Measurements from ENCODE around the gene GSC2. TPM values are rescaled to one million over a fixed set of nuclear protein-coding genes. Genes with fewer than 3 reads are reported as not detected.
A peak's percentile ranks its signal among the peaks of the same experiment; 100 is the strongest.

Gene GSC2
- total RNA-seq, 4 donors from 2014 or later = not detected

DNA sequence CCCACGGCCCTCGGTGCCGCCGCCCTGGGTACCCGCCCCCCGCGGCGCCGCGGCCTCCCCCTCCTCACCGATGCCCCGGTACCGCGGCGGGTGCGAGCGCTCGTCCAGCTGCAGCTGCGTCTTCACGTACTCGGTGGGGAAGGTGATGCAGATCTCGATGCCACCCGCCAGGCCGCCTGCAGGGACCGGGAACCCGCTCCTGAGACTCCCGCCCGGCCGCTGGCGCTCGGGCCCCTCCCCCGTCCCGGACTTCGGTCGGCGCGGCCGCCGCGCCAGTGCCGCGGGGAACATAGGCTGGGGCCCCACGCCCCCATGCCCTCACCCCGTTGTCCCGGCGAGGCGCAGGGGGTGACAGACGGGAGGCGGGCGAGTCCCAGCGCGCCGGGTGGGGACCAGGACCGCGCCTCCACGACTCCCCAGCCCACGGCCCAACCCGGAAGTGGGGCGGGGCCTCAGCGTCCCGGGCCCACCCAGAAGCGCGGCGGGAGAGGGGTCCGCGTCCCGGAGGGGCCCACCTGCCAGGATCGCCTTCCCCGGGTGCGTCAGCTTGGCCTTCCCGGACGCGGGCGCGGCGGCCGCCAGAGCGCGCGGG is 28.1 kb upstream of the GSC2 start:
- TF ChIP-seq POLR2A (IDR thresholded peaks at IDR 0.05) = no peak
- no peak for TF ChIP-seq CTCF (IDR thresholded peaks at IDR 0.05 in 4 of 5, conservative IDR thresholded peaks at IDR 0.05 in 1 of 5)
- Histone ChIP-seq H3K27me3 (no peaks in the 10 kb centered on the region), H3K9me3 (no peaks in the 10 kb centered on the region), H3K4me1 (peaks cover 24 to 35% of the 10 kb centered on the region in 2 donors), H3K36me3 (peaks cover 0 to 34% of the 10 kb centered on the region in 2 donors), H3K4me3 (peak overlapping the region; percentile 58 to 76 (median 70)), H3K27ac (peak overlapping the region; percentile 76 to 97 (median 93))
- intact Hi-C loops (cut with DNase I; ENCODE audit: low total_unique reads) = loop anchor here (2.0 to 5.0 kb wide), 3 partner anchors 113 to 301 kb away; partner anchors contain the start of genes CDC45, CLTCL1, HIRA and MRPL40
- ATAC-seq (peak; percentile 4), DNase-seq (no peak)
- in situ Hi-C loops (cut with MboI; ENCODE audit: low sequenced_read_pairs in 4 of 4) = loop anchor here in 1 of 4 donors (25.0 kb wide), 1 partner anchor 284 kb away; no protein-coding TSS in a partner anchor

DNA sequence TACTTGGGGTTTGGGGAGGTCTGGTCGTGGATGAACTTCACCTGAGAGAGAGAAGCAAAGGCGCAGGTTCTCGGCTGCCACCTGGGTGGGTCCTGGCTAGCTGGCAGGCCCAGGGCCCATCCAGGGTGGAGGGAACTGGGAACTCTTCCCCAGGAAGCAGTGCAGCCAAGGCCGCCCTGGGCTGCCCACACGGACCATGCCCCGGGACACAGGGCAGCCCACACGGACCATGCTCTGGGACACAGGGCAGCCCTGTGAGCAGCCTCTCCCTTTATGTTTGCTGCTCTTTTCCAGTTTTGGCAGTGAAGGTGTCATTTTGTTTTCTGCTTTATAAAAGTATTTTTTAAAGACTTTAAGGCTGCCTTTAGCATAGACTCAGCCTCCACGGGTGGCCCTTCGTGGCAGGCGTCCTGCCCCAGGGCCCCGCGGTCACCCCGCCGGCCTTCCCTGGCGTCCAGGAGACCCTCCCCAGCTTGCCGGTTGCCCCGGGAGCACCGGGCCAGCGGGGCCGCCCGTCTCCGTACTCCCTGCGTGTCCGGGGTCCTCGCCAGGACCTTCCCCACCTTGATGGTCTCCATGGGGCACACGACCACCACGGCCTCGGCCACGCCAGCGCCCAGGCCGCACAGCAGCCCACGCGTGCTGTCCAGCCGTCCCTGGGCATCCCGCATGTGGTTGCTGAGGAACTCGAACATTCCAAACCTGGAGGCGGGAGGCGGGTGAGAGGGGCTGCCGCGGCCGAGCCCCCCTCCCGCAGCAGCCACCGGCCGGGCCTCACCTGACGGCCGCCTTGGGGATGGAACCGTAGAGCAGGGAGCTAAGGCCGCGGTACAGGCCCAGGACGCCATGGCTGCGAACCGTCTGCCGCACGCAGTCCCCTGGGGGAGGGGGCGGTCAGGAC is 27.3 kb upstream of the GSC2 start:
- intact Hi-C loops (cut with DNase I; ENCODE audit: low total_unique reads) (loop anchor here (2.0 to 5.0 kb wide), 3 partner anchors 113 to 301 kb away; partner anchors contain the start of genes CDC45, CLTCL1, HIRA and MRPL40), in situ Hi-C loops (cut with MboI; ENCODE audit: low sequenced_read_pairs in 4 of 4) (loop anchor here in 1 of 4 donors (25.0 kb wide), 1 partner anchor 285 kb away; no protein-coding TSS in a partner anchor)
- Histone ChIP-seq H3K4me1 (peaks cover 32 to 42% of the 10 kb centered on the region in 2 donors), H3K27me3 (no peaks in the 10 kb centered on the region), H3K27ac (peak overlapping the region; percentile 76 to 97 (median 93)), H3K9me3 (no peaks in the 10 kb centered on the region), H3K36me3 (peaks cover 0 to 27% of the 10 kb centered on the region in 2 donors), H3K4me3 (peak overlapping the region; percentile 58 to 76 (median 70))
- ATAC-seq (no peak), DNase-seq (no peak)
- TF ChIP-seq POLR2A (IDR thresholded peaks at IDR 0.05) (no peak), CTCF (IDR thresholded peaks at IDR 0.05 in 4 of 5, conservative IDR thresholded peaks at IDR 0.05 in 1 of 5) (no peak)

DNA sequence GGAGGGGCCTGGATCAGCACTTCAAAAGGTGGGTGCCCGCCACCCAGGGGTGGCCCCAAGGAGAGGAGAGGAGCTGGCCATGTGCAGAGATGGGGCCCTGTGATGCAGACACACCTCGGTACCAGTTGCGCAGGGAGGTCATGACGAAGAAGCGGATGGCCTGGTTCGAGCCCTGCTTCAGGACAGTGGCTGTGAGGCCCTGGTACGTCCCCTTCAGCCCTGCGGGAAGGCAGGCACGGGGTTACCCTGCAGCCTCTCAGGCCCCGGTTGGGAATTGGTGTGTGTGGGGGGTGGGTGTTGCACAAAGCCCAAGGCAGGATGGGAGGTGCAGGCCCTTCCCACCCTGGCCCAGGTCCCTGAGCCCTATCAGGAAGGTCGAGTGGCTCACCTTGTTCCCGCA is 26.6 kb upstream of the GSC2 start:
- in situ Hi-C loops (cut with MboI; ENCODE audit: low sequenced_read_pairs in 4 of 4) = loop anchor here in 1 of 4 donors (25.0 kb wide), 1 partner anchor 286 kb away; no protein-coding TSS in a partner anchor
- no peaks in the 10 kb centered on the region for H3K9me3 ChIP-seq
- no peaks in the 10 kb centered on the region for H3K27me3 ChIP-seq
- peaks cover 0 to 20% of the 10 kb centered on the region in 2 donors for H3K36me3 ChIP-seq
- intact Hi-C loops (cut with DNase I; ENCODE audit: low total_unique reads) = loop anchor here (5.0 kb wide), 1 partner anchor 256 kb away; the partner anchor contains the start of genes HIRA and MRPL40
- ATAC-seq (no peak), DNase-seq (no peak)
- TF ChIP-seq POLR2A (IDR thresholded peaks at IDR 0.05) (no peak), CTCF (IDR thresholded peaks at IDR 0.05 in 4 of 5, conservative IDR thresholded peaks at IDR 0.05 in 1 of 5) (no peak)
- H3K27ac ChIP-seq = peak overlapping the region; percentile 92 to 97 (median 93)
- H3K4me1 ChIP-seq = peaks cover 35 to 46% of the 10 kb centered on the region in 2 donors
- H3K4me3 ChIP-seq = no peak overlapping the region

- Histone ChIP-seq H3K36me3 (peaks cover 0 to 20% of the 10 kb centered on the region in 2 donors), H3K9me3 (no peaks in the 10 kb centered on the region), H3K4me1 (peaks cover 35 to 46% of the 10 kb centered on the region in 2 donors), H3K27me3 (no peaks in the 10 kb centered on the region), H3K4me3 (no peak overlapping the region), H3K27ac (peak overlapping the region; percentile 92 to 97 (median 93))
- DNase-seq = peak in 1 of 2 donors; percentile 25
- in situ Hi-C loops (cut with MboI; ENCODE audit: low sequenced_read_pairs in 4 of 4) = loop anchor here in 1 of 4 donors (25.0 kb wide), 1 partner anchor 286 kb away; no protein-coding TSS in a partner anchor
- ATAC-seq = no peak
- TF ChIP-seq CTCF (IDR thresholded peaks at IDR 0.05 in 4 of 5, conservative IDR thresholded peaks at IDR 0.05 in 1 of 5) = no peak
- no peak for TF ChIP-seq POLR2A (IDR thresholded peaks at IDR 0.05)
- intact Hi-C loops (cut with DNase I; ENCODE audit: low total_unique reads) = loop anchor here (5.0 kb wide), 1 partner anchor 256 kb away; the partner anchor contains the start of genes HIRA and MRPL40
These were observed 26.1 kb upstream of the GSC2 start for GRCh38 chr22:19176175-19176643.
